ENCODE measurements around the gene PGAP6.
"Not testable (repeated sequence)": the region's sequence is repeated elsewhere in the genome, so short reads cannot be mapped to it uniquely, and the experiment has no call there.

Gene PGAP6

DNA sequence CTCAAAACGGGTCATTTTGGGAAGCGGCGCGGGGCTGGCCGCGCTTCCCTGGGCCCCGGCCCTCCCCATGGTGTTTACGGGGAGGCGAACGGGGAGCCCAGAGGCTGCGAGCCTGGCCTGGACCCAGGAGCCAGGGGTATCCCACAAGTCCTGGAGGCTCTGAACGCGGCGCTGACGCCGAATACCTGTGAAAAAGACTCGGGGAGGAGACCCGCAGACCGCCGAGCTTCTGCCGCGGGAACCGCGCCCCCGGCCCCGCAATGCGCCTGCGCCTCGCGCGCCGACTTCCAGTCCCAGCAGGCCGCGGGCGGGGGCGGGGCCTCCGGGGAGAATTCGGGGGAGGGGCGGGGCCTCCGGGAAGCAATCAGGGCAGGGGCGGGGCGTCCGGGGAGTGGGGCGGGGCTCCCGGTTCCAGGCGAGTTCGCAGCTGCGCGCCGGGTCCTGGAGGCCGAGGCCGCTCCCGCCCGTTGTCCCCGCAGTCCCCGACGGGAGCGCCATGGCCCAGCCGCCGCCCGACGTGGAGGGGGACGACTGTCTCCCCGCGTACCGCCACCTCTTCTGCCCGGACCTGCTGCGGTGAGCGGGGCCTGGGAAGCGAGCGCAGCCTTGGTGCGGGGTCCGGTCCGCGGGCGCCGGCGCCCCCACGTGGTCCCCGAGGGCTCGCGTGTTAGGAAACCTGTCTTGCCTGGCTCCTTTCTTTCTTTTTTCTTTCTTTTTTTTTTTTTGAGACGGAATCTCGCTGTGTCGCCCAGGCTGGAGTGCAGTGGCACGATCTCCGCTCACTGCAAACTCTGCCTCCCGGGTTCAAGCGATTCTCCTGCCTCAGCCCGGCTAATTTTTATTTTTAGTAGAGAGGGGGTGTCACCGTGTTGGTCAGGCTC, 19.9 kb upstream of the PGAP6 start, which contains the start of gene DECR2:
Gene DECR2 (plus strand): TSS at position 418 of the 881 bp plus-strand sequence. CDS start 79 bp downstream, at position 497.
- peak; percentile 87 for DNase-seq

DNA sequence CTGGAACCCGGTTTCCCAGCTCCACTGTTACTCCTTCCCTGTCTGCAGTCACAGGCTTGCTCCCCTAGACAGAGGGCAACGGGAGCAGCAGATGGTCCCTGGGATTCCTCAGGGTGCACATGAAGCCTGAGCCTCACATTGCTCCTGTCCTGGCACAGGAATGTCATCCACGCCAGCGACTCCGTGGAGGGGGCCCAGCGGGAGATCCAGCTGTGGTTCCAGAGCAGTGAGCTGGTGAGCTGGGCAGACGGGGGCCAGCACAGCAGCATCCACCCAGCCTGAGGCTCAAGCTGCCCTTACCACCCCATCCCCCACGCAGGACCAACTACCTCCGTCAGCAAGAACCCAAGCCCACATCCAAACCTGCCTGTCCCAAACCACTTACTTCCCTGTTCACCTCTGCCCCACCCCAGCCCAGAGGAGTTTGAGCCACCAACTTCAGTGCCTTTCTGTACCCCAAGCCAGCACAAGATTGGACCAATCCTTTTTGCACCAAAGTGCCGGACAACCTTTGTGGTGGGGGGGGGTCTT, 18.3 kb upstream of the PGAP6 start:
- no peak for DNase-seq

DNA sequence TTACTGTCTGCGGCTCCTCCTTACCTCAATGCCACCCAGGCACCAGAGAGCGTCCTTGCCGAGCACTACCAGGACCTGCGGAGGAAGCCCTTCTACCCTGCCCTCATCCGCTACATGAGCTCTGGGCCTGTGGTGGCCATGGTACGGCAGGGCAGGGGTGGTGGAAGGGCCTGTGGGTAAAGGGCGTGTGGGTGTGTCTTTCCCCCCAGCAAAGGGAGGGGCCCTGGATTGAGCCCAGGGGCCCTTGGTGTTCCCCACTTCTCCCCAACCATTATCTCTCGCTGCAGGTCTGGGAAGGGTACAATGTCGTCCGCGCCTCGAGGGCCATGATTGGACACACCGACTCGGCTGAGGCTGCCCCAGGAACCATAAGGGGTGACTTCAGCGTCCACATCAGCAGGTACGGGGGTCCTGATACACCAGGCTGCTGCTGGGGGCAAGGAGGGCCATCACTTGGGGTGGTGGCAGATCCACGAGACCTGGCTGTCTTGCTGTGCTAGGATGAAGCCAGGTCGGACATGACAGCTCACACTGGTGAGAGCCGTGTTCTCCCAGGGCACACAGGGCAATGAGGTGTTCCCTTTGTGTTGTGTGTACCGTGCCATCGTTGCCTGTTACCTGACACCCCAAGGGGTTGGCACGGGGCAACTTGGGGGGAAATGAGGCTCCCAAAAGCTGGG, 17.7 kb upstream of the PGAP6 start:
- DNase-seq = no peak

DNA sequence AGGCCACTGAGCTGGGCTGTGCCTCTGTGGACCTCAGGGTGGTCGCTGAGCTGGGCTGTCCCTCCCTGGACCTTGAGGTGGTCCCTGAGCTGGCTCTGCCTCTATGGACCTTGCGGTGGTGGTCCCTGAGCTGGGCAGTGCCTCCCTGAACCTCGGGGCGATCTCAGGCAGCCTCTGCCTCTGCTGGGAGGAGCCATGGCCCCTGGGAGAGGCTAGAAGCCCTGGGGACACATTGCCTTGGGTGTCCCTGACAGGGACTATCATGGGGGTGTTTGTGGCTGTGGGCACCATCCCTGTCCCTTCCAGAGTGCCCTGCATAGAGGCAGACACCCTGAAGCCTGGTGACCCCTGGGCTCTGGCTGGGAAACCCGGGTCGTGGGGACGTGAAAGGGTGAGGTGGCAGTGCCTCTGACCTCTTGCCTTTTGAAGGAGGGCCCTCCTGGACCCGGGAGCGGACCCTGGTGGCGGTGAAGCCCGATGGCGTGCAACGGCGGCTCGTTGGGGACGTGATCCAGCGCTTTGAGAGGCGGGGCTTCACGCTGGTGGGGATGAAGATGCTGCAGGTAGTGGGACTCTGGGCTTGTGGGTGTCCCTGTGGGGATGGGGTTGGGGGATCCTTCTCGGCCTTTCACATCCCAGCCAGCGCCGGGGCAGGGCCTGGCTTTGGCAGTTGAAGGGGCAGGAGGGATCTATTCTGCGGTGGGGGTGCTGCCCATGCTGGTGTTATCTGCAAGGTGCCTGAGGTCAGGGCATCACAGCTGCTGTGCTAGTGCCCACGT, 17.0 kb upstream of the PGAP6 start:
- no peak for DNase-seq

DNA sequence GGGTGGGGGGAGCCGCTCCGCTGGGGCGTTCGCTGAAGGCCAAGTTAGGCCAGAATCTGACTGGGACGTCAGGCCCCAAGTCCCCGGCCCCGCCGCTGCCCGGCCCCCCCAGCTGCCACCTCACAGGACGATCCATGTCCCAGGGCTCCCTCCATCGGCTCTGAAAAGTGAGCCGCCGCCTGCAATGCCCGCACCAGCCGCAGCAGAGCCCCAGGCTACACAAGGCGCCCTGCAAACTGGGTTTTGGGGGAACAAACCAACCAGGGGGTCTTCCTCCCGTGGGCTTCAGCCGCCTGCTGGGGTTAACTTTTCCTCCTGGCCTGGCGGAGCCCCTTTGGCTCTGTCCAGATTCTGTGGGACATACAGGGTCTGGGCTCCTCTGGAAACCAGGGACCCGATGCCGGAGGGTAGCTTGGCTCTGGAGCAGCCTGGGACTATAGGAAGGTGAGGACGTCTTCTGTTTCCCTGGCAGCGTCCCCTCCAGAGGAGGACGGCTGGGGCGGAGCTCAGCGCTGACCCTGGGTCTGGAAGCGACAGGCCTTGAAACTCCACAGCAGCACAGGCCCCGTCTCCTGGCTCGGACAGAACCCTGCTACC, 16.1 kb upstream of the PGAP6 start:
- DNase-seq = no peak

DNA sequence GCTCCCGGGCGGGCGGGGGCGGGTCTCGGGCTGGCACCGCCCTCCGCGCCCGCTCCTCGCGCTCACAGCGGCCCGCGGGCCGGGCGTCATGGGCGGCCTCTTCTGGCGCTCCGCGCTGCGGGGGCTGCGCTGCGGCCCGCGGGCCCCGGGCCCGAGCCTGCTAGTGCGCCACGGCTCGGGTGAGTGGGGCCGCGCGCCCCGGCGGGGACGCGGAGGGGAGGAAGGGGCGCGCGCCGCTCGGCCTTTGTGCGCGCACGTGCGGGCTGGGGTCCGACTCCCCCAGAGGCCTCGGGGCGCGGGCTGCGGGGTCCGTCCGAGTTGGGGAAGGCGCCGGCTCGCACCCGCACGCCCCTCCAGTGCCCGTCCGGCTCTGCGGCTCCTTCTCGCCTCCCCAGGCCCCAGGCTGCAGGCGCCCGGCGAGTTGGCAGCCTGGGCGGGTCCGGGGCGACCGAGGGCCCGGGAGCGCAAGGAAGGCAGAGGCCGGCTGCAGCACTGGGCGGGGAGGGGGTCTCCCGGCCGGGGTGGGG, 15.4 kb upstream of the PGAP6 start, which contains the start of gene NME4:
Gene NME4 (plus strand): TSS at position 65 of the 527 bp plus-strand sequence. CDS start 24 bp downstream, at position 89.
- DNase-seq = peak; percentile 35

DNA sequence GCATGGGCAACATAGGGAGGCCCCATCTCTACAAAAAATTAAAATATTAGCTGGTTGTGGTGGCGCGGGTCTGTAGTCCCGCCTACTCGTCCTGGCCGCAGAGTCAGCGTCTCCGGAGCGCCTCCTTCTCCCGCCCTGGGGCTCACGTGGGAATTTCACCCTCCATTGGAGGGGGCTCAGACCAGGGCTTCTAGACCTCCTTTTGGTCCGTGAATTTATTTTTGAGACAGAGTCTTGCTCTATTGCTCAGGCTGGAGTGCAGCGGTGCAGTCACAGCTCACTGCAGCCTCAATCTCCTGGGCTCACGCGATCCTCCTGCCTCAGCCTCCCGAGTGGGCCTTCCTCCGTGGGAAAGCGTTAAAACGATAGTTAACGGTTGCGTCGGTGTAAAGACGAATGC, 14.8 kb upstream of the PGAP6 start:
- peak; percentile 43 for DNase-seq

DNA sequence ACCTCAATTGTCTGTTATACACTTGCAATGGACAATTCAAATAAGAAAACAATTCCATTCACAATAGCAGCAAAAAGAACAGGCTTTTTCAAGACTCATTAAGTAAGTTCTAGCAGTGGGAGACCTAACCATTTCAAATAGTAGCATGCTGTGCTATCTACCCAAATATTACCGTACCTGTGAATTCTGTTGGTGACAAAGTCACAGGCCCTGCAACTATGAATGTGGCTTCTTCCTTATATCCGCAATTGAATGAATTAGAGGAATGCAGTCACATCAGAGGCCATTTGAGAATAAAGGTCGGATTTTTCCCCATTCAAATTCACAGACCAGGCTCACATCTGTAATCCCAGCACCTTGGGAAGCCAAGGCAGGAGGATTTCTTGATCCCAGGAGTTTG, 14.4 kb upstream of the PGAP6 start:
- no peak for DNase-seq

DNA sequence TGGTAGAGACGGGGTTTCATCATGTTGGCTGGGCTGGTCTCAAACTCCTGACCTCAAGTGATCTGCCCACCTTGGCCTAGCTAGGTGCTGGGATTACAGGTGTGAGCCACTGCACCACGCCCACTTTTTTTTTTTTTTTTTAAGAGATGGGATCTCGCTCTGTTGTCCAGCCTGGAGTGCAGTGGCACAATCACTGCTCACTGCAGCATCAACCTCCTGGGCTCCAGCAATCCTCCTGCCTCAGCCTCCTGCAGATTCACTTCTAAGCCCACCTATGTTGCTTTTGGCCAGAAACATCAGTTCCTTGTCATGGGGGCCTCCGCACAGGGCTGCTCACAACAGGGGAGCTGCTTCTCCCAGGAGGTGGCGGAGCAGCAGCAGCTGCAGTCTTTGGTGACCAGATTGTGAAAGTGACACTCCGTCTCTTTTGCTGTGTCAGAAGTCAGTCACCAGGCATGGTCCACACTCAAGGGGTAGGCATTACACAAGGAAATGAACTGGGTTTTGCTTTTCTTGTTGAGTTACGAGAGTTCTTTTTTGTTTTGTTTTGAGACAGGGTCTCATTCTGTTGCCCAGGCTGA, 10.8 kb upstream of the PGAP6 start:
- DNase-seq = no peak

DNA sequence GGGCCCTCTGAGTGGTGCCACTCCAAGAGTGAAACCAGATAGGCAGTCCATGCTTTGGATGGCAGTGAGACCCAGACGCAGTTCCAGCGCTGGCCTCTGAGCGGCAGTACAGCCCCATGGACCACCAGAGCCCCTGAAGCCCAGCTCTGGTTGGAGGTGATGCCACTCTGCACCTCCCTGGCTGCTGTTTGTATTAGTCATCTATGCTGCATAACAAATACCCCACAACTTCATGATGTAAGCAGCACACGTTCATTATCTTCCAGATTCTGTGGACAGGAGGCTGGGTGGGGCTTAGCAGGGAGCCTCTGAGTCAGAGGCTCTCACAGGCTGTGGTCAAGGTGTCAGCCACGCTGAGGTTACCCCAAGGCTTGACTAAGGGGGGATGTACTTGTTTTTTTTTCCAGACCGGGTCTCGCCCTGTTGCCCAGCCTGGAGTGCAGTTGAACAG, 10.1 kb upstream of the PGAP6 start:
- peak; percentile 39 for DNase-seq

DNA sequence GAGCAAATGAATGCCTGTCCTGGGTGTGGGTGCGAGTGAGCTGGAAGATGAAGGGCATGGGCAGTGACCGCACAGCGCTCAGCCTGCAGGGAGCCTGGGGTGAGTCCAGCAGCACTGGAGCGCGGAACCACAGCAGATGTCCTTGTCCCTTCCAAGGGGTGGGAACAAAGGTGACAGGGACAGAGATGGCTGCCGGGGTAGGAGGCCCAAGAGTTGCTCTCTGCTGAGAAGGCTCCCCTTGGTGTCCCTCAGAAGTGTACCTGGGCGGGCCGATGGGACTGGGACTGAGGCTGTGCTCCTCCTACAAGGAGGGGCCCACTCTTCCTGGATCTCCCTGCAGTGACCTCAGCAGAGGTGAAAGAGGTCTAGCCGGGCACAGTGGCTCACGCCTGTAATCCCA, 7.6 kb upstream of the PGAP6 start:
- DNase-seq = no peak

DNA sequence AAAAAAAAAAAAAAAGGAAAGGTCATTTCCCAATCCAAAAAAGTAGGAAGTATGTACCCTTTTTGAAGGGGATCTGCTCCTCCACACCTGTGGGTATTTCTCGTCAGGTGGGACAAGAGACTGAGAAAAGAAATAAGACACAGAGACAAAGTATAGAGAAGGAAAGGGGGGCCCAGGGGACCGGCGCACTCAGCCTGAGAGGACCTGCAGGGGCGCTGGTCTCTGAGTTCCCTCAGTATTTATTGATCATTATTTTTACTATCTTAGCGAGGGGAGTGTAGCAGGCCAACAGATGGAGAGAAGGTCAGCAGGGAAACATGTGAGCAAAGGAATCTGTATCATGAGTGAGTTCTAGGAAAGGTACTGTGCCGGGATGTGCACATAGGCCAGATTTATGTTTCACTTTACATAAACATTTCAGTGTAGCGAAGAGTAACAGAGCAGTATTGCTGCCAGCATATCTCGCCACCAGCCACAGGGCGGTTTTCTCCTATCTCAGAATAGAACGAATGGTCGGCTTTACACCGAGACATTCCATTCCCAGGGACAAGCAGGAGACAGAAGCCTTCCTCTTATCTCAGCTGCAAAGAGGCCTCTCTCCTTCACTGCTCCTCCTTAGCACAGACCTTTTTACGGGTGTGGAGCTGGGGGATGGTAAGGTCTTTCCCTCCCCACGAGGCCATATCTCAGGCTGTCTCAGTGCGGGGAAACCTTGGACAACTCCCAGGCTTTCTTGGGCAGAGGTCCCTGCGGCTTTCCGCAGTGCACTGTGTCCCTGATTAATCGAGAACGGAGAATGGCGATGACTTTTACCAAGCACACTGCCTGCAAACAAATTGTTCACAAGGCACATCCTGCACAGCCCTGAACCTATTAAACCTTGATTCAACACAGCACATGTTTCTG, 6.2 kb upstream of the PGAP6 start:
- DNase-seq = not testable (repeated sequence)

DNA sequence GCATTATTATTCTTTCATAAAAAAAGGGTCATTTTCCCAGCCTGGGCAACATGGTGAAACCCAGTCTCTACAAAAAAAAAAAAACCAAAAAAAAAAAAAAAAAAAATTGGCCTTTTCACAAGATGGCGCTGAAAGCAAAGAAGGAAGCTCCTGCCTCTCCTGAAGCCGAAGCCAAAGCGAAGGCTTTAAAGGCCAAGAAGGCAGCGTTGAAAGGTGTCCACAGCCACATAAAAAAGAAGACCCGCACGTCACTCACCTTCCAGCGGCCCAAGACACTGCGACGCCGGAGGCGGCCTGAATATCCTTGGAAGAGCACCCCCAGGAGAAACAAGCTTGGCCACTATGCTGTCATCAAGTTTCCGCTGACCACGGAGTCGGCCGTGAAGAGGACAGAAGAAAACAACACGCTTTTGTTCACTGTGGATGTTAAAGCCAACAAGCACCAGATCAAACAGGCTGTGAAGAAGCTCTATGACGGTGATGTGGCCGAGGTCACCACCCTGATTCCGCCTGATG, 4.9 kb upstream of the PGAP6 start:
- DNase-seq = no peak

DNA sequence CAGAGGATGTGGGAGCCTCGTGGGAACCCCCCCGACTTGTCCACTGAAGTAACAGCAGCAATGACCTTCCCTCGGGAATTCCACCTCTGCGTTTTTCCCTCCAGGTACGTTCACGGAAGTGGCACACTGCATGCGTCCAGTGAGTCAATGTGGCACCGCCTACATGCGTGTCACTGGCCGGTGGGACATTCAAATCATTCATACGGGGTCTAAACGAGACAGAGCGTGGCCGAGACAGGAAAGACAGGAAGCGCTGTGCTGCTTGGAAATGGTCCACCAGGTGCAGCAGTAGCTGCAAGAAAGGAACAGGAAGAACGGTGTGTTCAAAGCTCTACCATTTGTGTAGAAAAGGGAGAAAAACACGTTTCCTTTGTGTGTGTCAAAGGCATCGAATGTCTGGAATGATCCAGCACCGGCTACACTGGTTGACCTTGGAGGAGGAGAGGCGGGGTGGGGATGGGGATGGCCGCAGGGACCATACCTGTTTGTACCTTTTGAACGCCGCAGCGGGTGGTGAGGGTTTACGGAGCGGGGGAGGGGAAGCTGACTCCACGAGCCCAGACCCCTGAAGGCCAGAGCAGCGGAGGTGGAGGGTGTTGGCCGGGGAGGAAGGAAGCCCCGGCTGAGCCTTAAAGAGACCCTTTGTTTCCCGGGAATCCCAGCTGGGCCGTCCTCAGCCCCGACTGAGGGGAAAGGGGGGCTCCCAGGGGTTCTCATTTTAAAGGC, 1.7 kb upstream of the PGAP6 start:
- no peak for DNase-seq

DNA sequence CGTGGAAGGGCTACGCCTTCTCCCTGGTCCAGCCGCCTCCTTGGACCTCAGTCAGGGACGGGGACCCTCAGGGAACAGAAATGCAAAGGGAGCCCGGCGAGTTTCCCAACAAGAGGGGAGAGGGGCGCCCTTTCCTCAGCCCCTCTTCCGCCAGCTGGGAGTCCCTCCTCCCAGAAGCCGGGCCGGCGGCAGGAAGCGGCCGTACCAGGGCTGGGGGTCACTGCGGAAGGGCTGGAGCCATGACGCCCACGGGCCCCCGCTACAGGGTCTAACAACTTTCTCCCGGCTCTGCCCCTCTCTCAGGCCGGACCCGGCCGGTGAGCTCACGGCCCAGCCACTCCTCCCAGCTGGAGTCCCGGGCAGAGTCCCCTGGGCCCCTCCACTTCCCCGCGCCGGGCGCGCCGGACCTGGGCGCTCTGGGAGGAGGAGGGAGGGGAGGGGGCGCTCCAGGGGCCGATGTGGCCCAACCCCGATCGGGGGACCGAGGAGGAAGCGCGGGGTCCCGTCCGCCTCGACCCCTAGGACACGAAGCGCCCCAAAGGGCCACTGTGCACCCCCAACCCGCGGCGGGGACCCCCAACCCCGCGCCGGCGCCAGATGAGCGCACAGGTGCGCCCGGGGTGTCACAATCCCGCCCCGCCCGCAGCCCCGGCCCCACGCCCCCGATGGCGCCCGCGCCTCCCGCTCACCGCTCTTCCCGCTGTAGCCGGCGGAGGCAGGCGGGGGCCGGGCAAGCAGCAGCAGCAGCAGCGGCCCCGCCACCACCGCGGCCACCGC, 578 bp downstream of the PGAP6 start:
- no peak for DNase-seq

DNA sequence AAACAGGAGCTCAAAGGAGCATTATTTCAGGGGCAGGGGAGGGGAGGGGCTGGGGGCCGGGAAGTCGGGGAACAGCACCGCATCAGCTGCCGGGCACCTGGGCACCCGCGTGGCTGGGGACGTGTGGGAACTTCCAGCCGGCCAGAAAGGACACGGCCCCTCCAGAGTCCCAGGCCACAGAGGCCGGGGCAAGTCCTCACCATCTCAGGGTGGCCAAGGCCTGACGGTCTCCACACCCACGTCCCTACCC, 1.1 kb downstream of the PGAP6 start:
- no peak for DNase-seq

DNA sequence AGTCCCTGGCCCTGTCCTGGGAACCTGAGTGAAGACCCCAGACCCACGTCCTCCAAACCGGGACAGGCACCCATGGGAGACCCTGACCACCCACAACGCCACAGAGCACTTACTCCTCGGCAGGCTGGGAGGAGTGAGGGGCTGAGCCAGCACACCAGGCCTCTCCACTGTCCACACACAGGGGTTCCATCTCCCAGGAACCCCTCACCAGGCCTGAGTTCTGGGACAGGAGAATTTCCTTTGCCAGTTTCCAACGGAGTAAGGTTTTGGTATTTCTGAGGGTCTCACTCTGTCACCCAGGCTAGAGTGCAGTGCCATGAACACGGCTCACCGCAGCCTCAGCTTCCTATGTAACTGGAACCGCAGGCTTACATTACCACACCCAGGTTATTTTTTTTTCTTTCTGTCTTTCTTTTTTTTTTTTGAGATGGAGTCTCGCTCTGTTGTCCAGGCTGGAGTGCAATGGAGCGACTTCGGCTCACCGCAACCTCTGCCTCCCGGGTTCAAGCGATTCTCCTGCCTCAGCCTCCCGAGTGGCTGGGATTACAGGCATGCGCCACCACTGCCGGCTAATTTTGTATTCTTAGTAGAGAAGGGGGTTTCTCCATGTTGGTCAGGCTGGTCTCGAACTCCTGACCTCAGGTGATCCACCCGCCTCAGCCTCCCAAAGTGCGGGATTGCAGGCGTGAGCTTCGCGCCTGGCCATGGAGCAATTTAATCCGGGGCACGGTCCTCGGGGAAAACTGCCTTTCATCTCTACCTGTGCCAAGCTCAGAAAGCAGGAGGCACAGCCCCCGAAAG, 1.6 kb downstream of the PGAP6 start:
- DNase-seq = no peak

DNA sequence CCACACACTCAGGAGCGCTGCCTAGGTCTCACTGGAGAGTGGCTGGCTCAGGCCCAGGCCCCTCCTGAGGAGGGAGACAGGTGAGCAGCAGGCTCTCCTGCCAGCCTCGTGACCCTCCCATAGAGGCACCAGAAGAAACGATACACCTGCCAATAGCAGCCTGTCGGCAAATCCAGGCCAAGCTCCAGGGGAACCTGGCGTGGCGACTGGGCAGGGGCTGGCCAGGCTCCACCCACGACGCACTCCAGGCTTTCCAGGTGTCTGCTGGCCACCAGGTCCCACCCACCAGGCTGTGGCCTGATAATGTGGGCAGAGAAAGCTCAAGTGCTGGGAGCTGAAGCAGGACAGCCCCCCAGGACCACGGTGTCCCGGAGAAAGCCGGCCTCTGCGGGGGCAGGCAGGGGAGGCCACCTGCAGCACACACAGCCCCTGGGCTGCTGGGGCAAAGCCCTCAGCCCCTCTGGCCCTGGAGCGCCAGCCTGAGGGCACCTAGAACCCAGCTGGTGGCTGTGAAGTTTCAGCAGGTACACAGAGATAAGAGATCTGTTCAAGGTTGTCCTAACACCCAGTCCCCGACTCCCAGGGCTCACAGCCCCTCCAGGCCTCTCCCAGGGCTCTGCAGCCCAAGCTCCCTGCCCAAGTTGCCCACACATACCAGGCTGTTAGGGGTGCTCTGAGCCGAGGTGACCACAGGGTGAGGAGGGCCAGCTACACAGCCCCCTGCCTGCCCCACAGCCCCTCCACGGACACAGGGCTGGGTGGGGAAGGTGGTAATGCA, 2.4 kb downstream of the PGAP6 start:
- peak; percentile 78 for DNase-seq
